Measurements from ENCODE around the gene SNTA1. TPM values are rescaled to one million over a fixed set of nuclear protein-coding genes. Genes with fewer than 3 reads are reported as not detected.
"Not testable (repeated sequence)": the region's sequence is repeated elsewhere in the genome, so short reads cannot be mapped to it uniquely, and the experiment has no call there.

Gene SNTA1
- total and polyA plus RNA-seq, 2 experiments from 2014 or later = 24.6 to 28.0 TPM

DNA sequence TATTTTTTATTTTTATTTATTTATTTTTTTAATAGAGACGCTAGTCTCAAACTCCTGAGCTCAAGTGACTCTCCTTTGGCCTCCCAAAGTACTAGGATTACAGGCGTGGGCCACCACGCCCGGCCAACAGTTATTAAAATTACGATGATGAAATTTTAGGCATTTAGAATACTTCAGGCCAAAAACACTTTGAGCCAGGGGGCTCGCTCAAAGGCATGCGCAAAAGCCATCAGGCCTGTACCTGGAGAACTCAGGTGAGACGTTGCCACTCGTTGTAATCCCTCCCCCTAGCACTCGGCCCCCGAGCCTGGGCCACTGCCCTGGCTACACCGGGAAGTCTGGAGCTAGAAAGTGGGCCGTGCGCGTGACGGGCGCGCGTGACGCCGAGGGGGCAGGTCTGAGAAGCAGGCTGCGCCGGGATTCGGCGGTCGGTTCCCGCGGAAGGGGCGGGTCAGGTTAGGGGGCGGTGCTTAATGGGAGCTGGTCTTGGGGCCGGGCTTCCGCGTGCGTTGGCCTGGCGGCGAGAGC, 46.0 kb upstream of the SNTA1 start:
- H3K79me2 ChIP-seq = peaks cover 41% of the 10 kb centered on the region
- DNase-seq (ENCODE audit: low spot score) = peak; percentile 100
- WGBS (ENCODE audit: low lambda C conversion rate, missing lambda C conversion rate) = 8% methylated on average over 31 of the region's 36 CpGs
- H3K36me3 ChIP-seq (replicated peaks; ENCODE audit: insufficient read depth, low read depth) = no peaks in the 10 kb centered on the region
- peaks cover 13% of the 10 kb centered on the region for H3K4me1 ChIP-seq (ENCODE audit: insufficient read depth)
- H3K4me3 ChIP-seq = peak overlapping the region; percentile 3
- H3K4me2 ChIP-seq = peak overlapping the region; percentile 76
- no peaks in the 10 kb centered on the region for H3K9me2 ChIP-seq (replicated peaks; ENCODE audit: insufficient read depth)
- no peaks in the 10 kb centered on the region for H3K9me3 ChIP-seq (ENCODE audit: low read depth)
- H2AFZ ChIP-seq = peak overlapping the region; percentile 80
- H3K27ac ChIP-seq = peak overlapping the region; percentile 91
- H4K20me1 ChIP-seq (ENCODE audit: insufficient read depth, poor library complexity, severe bottlenecking) = peaks cover 28% of the 10 kb centered on the region
- no peaks in the 10 kb centered on the region for H3K27me3 ChIP-seq
- TF ChIP-seq CTCF (IDR thresholded peaks at IDR 0.05; ENCODE audit: poor library complexity) (no peak), EZH2 (IDR thresholded peaks at IDR 0.05; ENCODE audit: borderline replicate concordance) (no peak), EZH2phosphoT487 (IDR thresholded peaks at IDR 0.05; ENCODE audit: low read depth, severe bottlenecking, unreplicated experiment) (no peak)

DNA sequence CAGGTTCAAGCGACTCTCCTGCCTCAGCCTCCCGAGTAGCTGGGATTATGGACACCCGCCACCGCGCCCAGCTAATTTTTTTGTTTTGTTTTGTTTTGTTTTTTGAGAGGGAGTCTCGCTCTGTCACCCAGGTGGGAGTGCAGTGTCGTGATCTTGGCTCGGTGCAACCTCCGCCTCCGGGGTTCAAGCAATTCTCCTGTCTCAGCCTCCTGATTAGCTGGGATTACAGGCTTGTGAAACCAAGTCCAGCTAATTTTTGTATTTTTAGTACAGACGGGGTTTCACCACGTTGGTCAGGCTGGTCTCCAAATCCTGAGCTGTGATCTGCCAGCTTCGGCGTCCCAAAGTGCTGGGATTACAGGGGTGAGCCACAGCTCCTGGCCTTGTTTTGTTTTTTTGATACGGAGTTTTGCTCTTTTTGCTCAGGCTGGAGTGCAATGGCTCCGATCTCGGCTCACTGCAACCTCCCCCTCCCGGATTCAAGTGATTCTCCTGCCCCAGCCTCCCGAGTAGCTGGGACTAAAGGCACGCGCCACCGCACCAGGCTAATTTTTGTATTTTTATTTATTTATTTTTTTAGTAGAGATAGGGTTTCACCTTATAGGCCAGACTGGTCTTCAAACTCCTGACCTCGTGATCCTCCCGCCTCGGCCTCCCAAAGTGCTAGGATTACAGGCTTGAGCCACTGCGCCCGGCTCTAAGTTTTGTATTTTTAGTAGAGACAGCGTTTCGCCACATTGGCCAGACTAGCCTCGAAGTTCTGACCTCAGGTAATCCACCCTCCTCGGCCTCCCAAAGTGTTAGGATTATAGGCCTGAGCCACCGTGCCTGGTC, 45.3 kb upstream of the SNTA1 start:
- Histone ChIP-seq H3K4me3 (peak overlapping the region; percentile 3), H2AFZ (peak overlapping the region; percentile 80), H4K20me1 (ENCODE audit: insufficient read depth, poor library complexity, severe bottlenecking) (peaks cover 27% of the 10 kb centered on the region), H3K4me1 (ENCODE audit: insufficient read depth) (peaks cover 13% of the 10 kb centered on the region), H3K79me2 (peaks cover 37% of the 10 kb centered on the region), H3K4me2 (peak overlapping the region; percentile 76), H3K27ac (peak overlapping the region; percentile 91)
- not testable (repeated sequence) for H3K27me3 ChIP-seq; H3K9me2 ChIP-seq (replicated peaks; ENCODE audit: insufficient read depth); H3K9me3 ChIP-seq (ENCODE audit: low read depth); H3K36me3 ChIP-seq (replicated peaks; ENCODE audit: insufficient read depth, low read depth); DNase-seq (ENCODE audit: low spot score)
- WGBS (ENCODE audit: low lambda C conversion rate, missing lambda C conversion rate) = 95% methylated on average over 32 of the region's 32 CpGs

DNA sequence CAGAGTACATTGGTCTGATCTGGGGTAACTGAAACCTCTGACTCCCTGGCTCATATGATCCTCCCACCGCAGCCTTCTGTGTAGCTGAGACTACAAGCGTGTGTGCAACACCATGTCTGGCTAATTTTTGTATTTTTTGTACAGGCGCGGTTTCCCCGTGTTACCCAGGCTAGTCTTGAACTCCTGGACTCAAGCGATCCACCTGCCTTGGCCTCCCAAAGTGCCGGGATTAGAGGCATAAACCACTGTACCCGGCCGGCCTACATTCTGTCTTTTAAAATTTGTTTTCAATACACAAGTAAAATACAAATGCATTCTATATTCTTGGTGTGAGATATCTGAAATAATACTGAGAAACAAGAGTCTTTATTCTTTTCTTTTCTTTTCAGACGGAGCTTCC, 44.6 kb upstream of the SNTA1 start:
- H3K27ac ChIP-seq = no peak overlapping the region
- H3K36me3 ChIP-seq (replicated peaks; ENCODE audit: insufficient read depth, low read depth) = no peaks in the 10 kb centered on the region
- no peak for DNase-seq (ENCODE audit: low spot score)
- peaks cover 30% of the 10 kb centered on the region for H3K79me2 ChIP-seq
- H4K20me1 ChIP-seq (ENCODE audit: insufficient read depth, poor library complexity, severe bottlenecking) = peaks cover 23% of the 10 kb centered on the region
- H2AFZ ChIP-seq = no peak overlapping the region
- TF ChIP-seq EZH2phosphoT487 (IDR thresholded peaks at IDR 0.05; ENCODE audit: low read depth, severe bottlenecking, unreplicated experiment) (no peak), CTCF (IDR thresholded peaks at IDR 0.05; ENCODE audit: poor library complexity) (no peak), EZH2 (IDR thresholded peaks at IDR 0.05; ENCODE audit: borderline replicate concordance) (no peak)
- H3K9me2 ChIP-seq (replicated peaks; ENCODE audit: insufficient read depth) = no peaks in the 10 kb centered on the region
- no peaks in the 10 kb centered on the region for H3K9me3 ChIP-seq (ENCODE audit: low read depth)
- H3K4me2 ChIP-seq = no peak overlapping the region
- no peaks in the 10 kb centered on the region for H3K27me3 ChIP-seq
- WGBS (ENCODE audit: low lambda C conversion rate, missing lambda C conversion rate) = 97% methylated on average over 10 of the region's 10 CpGs
- no peak overlapping the region for H3K4me3 ChIP-seq
- peaks cover 13% of the 10 kb centered on the region for H3K4me1 ChIP-seq (ENCODE audit: insufficient read depth)

DNA sequence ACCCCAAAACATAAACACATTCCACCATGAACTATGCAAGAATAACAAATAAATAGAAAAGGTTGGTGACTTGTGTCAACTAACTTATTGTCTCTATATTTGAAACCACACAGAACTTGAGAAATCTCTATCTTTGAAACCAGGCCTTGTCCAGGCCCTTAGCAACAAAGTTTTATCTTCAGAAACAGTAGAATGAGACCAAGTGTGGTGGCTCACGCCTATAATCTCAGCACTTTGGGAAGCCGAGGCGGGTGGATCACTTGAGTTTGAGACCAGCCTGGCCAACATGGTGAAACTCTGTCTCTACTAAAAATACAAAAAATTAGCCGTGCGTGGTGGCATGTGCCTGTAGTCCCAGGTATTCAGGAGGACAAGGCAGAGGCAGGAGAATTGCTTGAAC, 39.6 kb upstream of the SNTA1 start:
- not testable (repeated sequence) for H3K4me1 ChIP-seq (ENCODE audit: insufficient read depth); H3K27ac ChIP-seq; H4K20me1 ChIP-seq (ENCODE audit: insufficient read depth, poor library complexity, severe bottlenecking); DNase-seq (ENCODE audit: low spot score); H3K4me3 ChIP-seq; H3K9me3 ChIP-seq (ENCODE audit: low read depth); H3K9me2 ChIP-seq (replicated peaks; ENCODE audit: insufficient read depth); H3K79me2 ChIP-seq; H2AFZ ChIP-seq; H3K36me3 ChIP-seq (replicated peaks; ENCODE audit: insufficient read depth, low read depth); H3K4me2 ChIP-seq; H3K27me3 ChIP-seq
- WGBS (ENCODE audit: low lambda C conversion rate, missing lambda C conversion rate) = 94% methylated on average over 5 of the region's 5 CpGs
